Neural progenitor cell (in vitro differentiated cells): ENCODE data around the gene ATP5PB. TPM values are rescaled to one million over a fixed set of nuclear protein-coding genes. Genes with fewer than 3 reads are reported as not detected.

ENCODE experiments used
- DNase-seq: peaks from one replicate; pipeline ENCODE4 v3.0.0-alpha.2; 2016; ENCODE audit warnings: low spot score
- H2AFZ ChIP-seq: fragments of 200-600 bp; sonication (generic); replicated peaks from 2 replicates; pipeline ENCODE4 v1.6.1; 2016; ENCODE audit warnings: antibody characterized with exemption
- H3F3A ChIP-seq: fragments of 200-600 bp; sonication (generic); 2 replicates; pipeline ENCODE4 v1.6.1; 2016; ENCODE audit warnings: antibody characterized with exemption, low read depth
- H3K27ac ChIP-seq: fragments of 200-600 bp; sonication (generic); 2 replicates; pipeline ENCODE4 v1.5.1; 2016; ENCODE audit warnings: mild to moderate bottlenecking
- H3K27me3 ChIP-seq: fragments of 200-600 bp; sonication (generic); 2 replicates; pipeline ENCODE4 v1.6.1; 2016; ENCODE audit warnings: mild to moderate bottlenecking, moderate library complexity
- H3K36me3 ChIP-seq: fragments of 200-600 bp; sonication (generic); 2 replicates; pipeline ENCODE4 v1.5.1; 2016
- H3K4me1 ChIP-seq: fragments of 200-600 bp; sonication (generic); 2 replicates; pipeline ENCODE4 v1.6.1; 2016; ENCODE audit warnings: mixed run types
- H3K4me2 ChIP-seq: fragments of 200-600 bp; sonication (generic); 2 replicates; pipeline ENCODE4 v1.6.1; 2016
- H3K4me3 ChIP-seq: fragments of 200-600 bp; sonication (generic); 2 replicates; pipeline ENCODE4 v1.5.1; 2016
- H3K79me2 ChIP-seq: fragments of 200-600 bp; sonication (generic); 2 replicates; pipeline ENCODE4 v1.6.1; 2016; ENCODE audit warnings: low read depth
- H3K9ac ChIP-seq: fragments of 200-600 bp; sonication (generic); 2 replicates; pipeline ENCODE4 v1.6.1; 2016
- H3K9me3 ChIP-seq: fragments of 200-600 bp; sonication (generic); 2 replicates; pipeline ENCODE4 v1.5.1; 2016; ENCODE audit warnings: low read depth
- H4K20me1 ChIP-seq: fragments of 200-600 bp; sonication (generic); 2 replicates; pipeline ENCODE4 v1.6.1; 2016; ENCODE audit warnings: low read depth
- H3K27ac Mint-ChIP-seq: 3 replicates; pipeline ENCODE4 v1.8.0; 2021; ENCODE audit warnings: mixed read lengths
- H3K27me3 Mint-ChIP-seq: 2 replicates; pipeline ENCODE4 v1.8.0; 2022; ENCODE audit warnings: low read depth, mild to moderate bottlenecking, inconsistent platforms, moderate library complexity, mixed read lengths; ENCODE audit not compliant: insufficient read depth
- H3K36me3 Mint-ChIP-seq: 3 replicates; pipeline ENCODE4 v1.8.0; 2021; ENCODE audit warnings: mixed read lengths
- H3K4me1 Mint-ChIP-seq: 3 replicates; pipeline ENCODE4 v1.8.0; 2021; ENCODE audit warnings: mixed read lengths
- H3K4me3 Mint-ChIP-seq: 3 replicates; pipeline ENCODE4 v1.8.0; 2021; ENCODE audit warnings: mild to moderate bottlenecking, moderate library complexity, mixed read lengths
- H3K9me3 Mint-ChIP-seq: 3 replicates; pipeline ENCODE4 v1.8.0; 2020; ENCODE audit warnings: mixed read lengths
- EZH2 ChIP-seq: fragments of 200-600 bp; sonication (generic); IDR thresholded peaks from 2 replicates; pipeline ENCODE4 v1.6.1; 2017; ENCODE audit warnings: antibody characterized with exemption, mild to moderate bottlenecking, moderate library complexity
- EZH2phosphoT487 ChIP-seq: fragments of 200-600 bp; sonication (generic); IDR thresholded peaks from 2 replicates; pipeline ENCODE4 v1.6.1; 2017; ENCODE audit warnings: antibody characterized with exemption
- total RNA-seq: library from RNA; depleted of rRNA; stranded (reverse); fragments of >200 nt; gene quantifications from 2 replicates; pipeline ENCODE4 v1.2.3, GENCODE V29; 2015; ENCODE audit warnings: low replicate concordance
- TF ChIP-seq, protein P1 (sequence below): fragments of 200-600 bp; sonication (generic); IDR thresholded peaks from 2 replicates; pipeline ENCODE4 v1.5.1; 2017; ENCODE audit warnings: antibody characterized with exemption, mild to moderate bottlenecking

Gene ATP5PB
- total RNA-seq, 1 donor from 2014 or later = 467 TPM

DNA sequence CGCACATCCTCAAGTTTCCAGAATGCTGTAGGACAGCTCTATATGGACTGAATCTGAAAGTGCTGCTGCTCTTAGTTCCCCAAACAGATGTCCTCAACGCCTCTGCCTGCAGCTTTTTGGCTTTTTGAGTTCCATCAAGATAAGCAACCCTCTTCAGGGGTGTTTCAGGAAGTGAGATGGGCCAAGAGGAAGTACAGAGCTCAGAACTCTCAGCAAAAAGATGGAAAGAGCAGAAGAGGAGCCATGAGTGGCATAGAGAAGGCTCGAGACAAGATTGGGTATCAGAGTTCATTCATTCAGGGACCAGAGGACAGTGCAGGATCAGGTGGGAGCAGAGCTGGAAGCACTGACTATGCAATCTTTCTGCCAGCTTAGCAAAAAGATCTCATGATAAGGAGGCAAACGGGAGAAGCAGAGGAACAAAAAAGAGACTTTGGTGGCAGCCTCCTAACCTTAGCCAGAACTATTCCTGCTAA lies 54.4 kb downstream of the ATP5PB start, which contains the start of the genes ADORA3 and TMIGD3:
TSS of gene ADORA3 (minus strand) at position 49 of the 476 bp plus-strand sequence. CDS start 279 bp downstream, outside the sequence.
TSS of gene TMIGD3 (minus strand) at position 49 of the 476 bp plus-strand sequence. CDS start 279 bp downstream, outside the sequence.
- TF ChIP-seq, protein P1, sequence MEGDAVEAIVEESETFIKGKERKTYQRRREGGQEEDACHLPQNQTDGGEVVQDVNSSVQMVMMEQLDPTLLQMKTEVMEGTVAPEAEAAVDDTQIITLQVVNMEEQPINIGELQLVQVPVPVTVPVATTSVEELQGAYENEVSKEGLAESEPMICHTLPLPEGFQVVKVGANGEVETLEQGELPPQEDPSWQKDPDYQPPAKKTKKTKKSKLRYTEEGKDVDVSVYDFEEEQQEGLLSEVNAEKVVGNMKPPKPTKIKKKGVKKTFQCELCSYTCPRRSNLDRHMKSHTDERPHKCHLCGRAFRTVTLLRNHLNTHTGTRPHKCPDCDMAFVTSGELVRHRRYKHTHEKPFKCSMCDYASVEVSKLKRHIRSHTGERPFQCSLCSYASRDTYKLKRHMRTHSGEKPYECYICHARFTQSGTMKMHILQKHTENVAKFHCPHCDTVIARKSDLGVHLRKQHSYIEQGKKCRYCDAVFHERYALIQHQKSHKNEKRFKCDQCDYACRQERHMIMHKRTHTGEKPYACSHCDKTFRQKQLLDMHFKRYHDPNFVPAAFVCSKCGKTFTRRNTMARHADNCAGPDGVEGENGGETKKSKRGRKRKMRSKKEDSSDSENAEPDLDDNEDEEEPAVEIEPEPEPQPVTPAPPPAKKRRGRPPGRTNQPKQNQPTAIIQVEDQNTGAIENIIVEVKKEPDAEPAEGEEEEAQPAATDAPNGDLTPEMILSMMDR = no peak
- TF ChIP-seq EZH2 (no peak), EZH2phosphoT487 (no peak)
- no peaks in the 10 kb centered on the region for H3K27me3 ChIP-seq
- H3K9me3 ChIP-seq = no peaks in the 10 kb centered on the region
- no peak within 1 kb of the TSS for H3K27ac Mint-ChIP-seq
- no peaks in the 10 kb centered on the region for H3K79me2 ChIP-seq
- no peak within 1 kb of the TSS for H3K27ac ChIP-seq
- H2AFZ ChIP-seq = no peak within 1 kb of the TSS
- H3F3A ChIP-seq = peaks cover 5% of the 10 kb centered on the region
- no peak for DNase-seq
- no peaks in the 10 kb centered on the region for H4K20me1 ChIP-seq
- H3K4me2 ChIP-seq = no peak within 1 kb of the TSS
- H3K27me3 Mint-ChIP-seq = no peaks in the 10 kb centered on the region
- H3K4me3 ChIP-seq = no peak within 1 kb of the TSS
- peaks cover 11% of the 10 kb centered on the region for H3K4me1 Mint-ChIP-seq
- H3K9me3 Mint-ChIP-seq = no peaks in the 10 kb centered on the region
- H3K4me3 Mint-ChIP-seq = no peak within 1 kb of the TSS
- H3K4me1 ChIP-seq = peaks cover 5% of the 10 kb centered on the region
- no peak within 1 kb of the TSS for H3K9ac ChIP-seq
- H3K36me3 Mint-ChIP-seq = no peaks in the 10 kb centered on the region
- H3K36me3 ChIP-seq = no peaks in the 10 kb centered on the region

DNA sequence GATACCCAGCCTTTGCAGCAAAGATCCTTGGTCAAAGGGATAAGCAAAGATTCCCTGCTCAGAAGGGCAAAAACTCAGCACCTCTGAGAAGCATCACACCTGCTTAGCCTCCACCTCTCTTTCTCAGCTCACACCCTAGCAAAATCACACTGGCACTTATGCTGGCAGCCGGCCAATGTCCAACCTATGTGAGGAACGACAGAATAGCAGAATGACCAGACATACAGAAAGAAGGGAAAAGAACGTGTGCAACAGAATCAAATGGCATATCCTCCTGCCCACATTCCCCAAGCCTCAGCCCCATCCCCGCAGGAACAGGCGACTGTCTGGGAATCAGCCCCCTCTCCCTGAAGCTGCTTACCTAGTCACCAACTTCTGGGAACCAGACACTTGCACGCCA lies 54.8 kb downstream of the ATP5PB start:
- Histone ChIP-seq H3F3A (peaks cover 5% of the 10 kb centered on the region), H3K9ac (no peak overlapping the region), H3K4me1 (peaks cover 5% of the 10 kb centered on the region), H3K9me3 (no peaks in the 10 kb centered on the region), H3K79me2 (no peaks in the 10 kb centered on the region), H3K36me3 (no peaks in the 10 kb centered on the region), H3K27me3 (no peaks in the 10 kb centered on the region), H2AFZ (no peak overlapping the region), H4K20me1 (no peaks in the 10 kb centered on the region), H3K4me2 (no peak overlapping the region), H3K4me3 (no peak overlapping the region), H3K27ac (no peak overlapping the region)
- no peaks in the 10 kb centered on the region for H3K36me3 Mint-ChIP-seq
- H3K27me3 Mint-ChIP-seq = no peaks in the 10 kb centered on the region
- no peaks in the 10 kb centered on the region for H3K9me3 Mint-ChIP-seq
- H3K27ac Mint-ChIP-seq = no peak overlapping the region
- H3K4me3 Mint-ChIP-seq = no peak overlapping the region
- H3K4me1 Mint-ChIP-seq = peaks cover 12% of the 10 kb centered on the region
- TF ChIP-seq, protein P1 = no peak
- TF ChIP-seq EZH2 = no peak
- no peak for TF ChIP-seq EZH2phosphoT487
- no peak for DNase-seq

DNA sequence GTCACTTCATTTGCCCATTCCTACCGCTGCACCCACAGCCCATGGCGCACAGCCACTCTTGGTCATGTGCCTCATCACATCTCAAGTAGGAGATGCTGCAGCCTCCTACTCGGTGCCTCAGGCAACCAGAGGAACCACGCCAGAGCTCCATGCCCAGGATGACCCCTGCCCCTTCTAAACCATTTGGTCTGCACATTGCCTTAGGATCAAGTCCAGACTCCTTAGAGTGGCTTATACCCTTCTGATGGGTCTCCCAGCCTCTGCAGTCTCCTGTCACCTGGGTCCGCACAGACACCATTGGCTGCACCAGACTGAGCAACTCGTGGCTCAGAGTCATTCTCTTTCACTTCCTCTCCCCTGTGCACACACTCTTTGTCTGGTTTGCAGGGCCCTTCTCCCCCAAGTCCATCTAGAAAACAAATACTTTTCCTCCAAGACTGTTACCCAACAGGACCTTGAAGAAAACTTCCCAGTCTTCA lies 56.4 kb downstream of the ATP5PB start:
- H3K4me3 Mint-ChIP-seq = no peak overlapping the region
- no peaks in the 10 kb centered on the region for H4K20me1 ChIP-seq
- no peak overlapping the region for H3K4me3 ChIP-seq
- peaks cover 14% of the 10 kb centered on the region for H3K4me1 Mint-ChIP-seq
- no peaks in the 10 kb centered on the region for H3K27me3 Mint-ChIP-seq
- H3K27me3 ChIP-seq = no peaks in the 10 kb centered on the region
- peaks cover 5% of the 10 kb centered on the region for H3F3A ChIP-seq
- no peaks in the 10 kb centered on the region for H3K36me3 Mint-ChIP-seq
- H2AFZ ChIP-seq = no peak overlapping the region
- no peaks in the 10 kb centered on the region for H3K9me3 Mint-ChIP-seq
- no peaks in the 10 kb centered on the region for H3K36me3 ChIP-seq
- no peak overlapping the region for H3K27ac ChIP-seq
- H3K4me2 ChIP-seq = no peak overlapping the region
- H3K9me3 ChIP-seq = no peaks in the 10 kb centered on the region
- H3K4me1 ChIP-seq = peaks cover 5% of the 10 kb centered on the region
- no peak overlapping the region for H3K27ac Mint-ChIP-seq
- DNase-seq = no peak
- no peaks in the 10 kb centered on the region for H3K79me2 ChIP-seq
- H3K9ac ChIP-seq = no peak overlapping the region
- TF ChIP-seq EZH2 (no peak), EZH2phosphoT487 (no peak)
- TF ChIP-seq, protein P1 = no peak
